SH-SY5Y (cell line): Measurements from ENCODE around the gene NEIL1.

Experiments used
- GATA2 ChIP-seq: IDR thresholded peaks from 2 replicates; pipeline ENCODE4 v1.6.1; 2011; ENCODE audit warnings: mild to moderate bottlenecking, low read depth, low read length
- GATA3 ChIP-seq: IDR thresholded peaks from 2 replicates; pipeline ENCODE4 v1.6.1; 2011; ENCODE audit warnings: low read depth, mild to moderate bottlenecking, low read length, moderate library complexity

GRCh38 chr15:75335705-75336355 lies 11.0 kb upstream of the NEIL1 start, which contains the start of gene COMMD4:
- TF ChIP-seq GATA2 (no peak), GATA3 (no peak)
